HS-27A (cell line): ENCODE results near the gene NCAM1.

Experiments
- DNase-seq: peaks from one replicate; pipeline ENCODE4 v3.0.0-alpha.2; 2012; ENCODE audit warnings: low read depth, missing footprints

Gene NCAM1

DNA sequence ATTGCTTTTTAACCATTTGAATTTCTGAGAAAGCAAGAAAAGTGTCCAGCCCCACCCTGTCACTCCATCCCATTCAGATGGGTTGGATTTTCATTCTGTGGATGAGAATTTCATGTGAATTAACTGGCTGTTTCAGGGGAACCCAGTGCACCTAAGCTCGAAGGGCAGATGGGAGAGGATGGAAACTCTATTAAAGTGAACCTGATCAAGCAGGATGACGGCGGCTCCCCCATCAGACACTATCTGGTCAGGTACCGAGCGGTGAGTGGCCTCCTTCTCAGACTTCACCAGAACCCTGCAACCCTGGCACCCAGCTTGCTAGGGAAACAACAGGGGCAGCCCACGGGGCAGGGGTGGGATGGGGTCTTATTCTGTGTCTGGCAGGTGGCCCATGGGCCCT, 294.5 kb downstream of the NCAM1 start:
- DNase-seq = no peak

DNA sequence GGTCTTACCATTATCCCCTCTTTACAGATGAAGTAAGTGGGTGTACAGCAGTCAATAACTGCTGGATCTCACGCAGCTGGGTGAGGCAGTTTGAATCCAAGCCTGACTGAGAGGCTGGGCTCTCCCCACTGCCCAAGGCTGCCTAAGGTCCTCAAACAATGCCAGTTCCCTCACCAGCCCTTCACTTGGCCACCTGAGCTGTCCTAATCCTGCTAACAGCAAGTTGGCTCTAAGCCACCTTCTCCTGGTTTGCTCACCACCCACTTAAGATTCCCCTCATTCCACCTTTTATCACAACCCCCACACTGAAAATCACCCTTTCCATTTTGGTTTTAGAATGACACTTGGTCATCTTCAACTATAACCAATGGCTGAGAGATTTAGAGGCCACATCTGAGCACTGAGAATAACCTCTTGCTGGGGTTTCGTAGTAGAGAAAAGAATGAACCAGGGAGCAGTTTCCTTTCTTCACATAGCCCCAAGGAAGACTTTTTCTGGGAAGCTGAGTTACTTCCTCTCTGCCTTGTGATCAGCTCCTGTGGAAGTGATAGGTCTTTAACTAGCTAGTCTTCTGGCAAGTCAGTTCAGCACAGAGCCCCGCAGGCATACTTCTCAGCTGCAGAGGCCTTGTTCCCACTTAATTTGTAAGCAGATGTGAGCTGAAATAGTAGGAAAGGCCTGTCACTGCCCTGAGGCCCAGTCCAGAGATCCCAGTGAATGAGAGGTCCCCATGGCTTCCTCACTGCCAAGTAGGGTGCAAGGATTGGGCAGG, 295.4 kb downstream of the NCAM1 start:
- no peak for DNase-seq

DNA sequence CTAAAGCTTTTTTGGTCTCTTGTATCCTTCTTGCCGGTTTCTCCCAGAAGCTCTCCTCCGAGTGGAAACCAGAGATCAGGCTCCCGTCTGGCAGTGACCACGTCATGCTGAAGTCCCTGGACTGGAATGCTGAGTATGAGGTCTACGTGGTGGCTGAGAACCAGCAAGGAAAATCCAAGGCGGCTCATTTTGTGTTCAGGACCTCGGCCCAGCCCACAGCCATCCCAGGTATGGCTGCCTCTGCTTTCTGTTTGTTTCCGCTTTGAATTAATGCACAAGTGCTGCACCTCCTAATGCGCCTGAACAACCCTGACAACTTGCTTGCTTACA, 298.8 kb downstream of the NCAM1 start:
- DNase-seq = no peak

DNA sequence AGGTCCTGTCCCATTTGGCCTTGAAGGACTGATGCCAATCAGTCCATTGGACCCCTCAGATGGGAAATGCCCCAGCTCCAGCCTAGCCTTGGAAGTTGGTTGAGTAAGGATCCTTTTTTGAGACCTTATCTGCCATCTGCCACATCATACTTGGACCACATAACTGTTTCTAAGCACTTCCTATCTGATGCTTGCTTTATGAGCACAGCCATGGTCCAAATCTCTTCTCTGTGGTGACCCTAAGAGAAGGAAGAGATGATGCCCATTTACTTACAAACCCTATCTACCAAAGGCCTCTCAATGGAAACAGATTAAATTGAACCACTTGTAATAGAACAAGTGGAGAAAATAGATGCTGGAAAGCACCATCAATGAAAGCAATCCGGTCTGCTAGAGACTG, 299.3 kb downstream of the NCAM1 start:
- DNase-seq = no peak

GRCh38 chr11:113261709-113262475, 300.7 kb downstream of the NCAM1 start:
- no peak for DNase-seq

GRCh38 chr11:113262594-113262993, 301.4 kb downstream of the NCAM1 start:
- no peak for DNase-seq

DNA sequence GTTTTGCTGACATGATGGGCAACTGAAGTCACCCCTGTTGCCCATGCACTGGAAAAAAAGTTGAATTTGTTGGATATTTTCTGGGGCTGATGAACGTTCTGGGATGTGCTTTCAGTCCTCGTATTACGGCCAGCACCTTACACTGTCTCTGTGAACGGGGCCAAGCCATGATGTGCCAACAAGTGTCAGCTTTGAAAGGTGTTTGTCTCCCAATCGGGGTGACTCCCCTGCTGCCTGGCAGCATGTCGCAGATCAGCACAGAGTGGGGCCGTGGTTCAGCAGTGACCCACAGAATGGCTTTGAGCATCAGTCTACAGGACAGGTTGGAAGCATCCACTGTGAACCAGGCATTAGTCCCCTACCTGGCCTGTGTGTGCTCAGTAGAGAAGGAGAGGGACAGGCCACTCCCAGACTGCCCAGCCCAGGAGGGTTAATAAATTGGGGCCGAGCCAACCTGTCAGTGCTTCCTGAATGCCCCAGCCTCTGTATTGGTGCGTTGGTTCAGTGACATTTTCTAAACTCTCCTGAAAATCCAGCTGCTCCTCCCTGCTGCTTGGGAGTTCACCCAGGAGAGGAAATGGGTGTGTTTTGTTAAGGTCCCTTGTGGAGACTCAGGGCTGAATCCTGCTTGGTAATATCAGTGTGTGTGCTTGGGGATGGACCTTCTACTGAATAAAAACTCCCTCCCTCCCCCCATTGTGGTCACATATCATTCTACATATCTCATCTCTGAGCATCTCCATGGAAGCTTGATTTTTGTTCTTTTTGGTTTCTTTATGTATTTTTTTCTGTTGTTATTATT, 302.4 kb downstream of the NCAM1 start:
- DNase-seq = no peak

DNA sequence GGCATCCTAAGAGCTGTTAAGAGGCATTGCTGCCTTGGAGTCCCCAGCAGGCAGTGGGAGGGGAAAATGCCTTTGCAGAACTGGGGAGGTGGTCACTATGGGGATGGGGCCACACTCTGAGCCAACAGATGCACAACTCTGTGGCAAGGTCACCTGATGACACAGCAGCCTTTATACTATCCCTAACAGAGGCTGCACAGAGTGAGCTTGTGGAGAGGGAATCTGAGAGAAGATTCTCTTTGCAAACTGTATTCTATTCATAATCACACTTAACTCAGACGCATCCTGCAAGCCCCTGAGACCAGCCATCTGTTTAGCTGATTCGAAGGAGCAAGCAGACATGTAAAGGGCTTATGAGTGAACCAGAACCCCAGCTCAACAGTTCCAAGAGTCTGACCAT, 304.1 kb downstream of the NCAM1 start:
- no peak for DNase-seq

- no peak for DNase-seq
Measured at GRCh38 chr11:113267493-113267892, 306.3 kb downstream of the NCAM1 start.

GRCh38 chr11:113269096-113269495, 307.9 kb downstream of the NCAM1 start:
- DNase-seq = no peak

- DNase-seq = no peak
Measured at GRCh38 chr11:113269636-113270035, 308.4 kb downstream of the NCAM1 start.

DNA sequence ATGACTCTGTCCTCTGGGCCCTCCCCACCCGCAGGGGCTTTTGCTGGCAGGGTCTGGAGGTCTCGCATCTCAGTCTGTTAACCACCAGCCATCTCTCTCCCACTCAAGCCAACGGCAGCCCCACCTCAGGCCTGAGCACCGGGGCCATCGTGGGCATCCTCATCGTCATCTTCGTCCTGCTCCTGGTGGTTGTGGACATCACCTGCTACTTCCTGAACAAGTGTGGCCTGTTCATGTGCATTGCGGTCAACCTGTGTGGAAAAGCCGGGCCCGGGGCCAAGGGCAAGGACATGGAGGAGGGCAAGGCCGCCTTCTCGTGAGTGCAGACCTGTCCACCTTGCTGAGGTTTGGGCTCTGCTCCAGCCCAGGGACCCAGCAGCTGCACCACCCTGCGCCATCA, 308.9 kb downstream of the NCAM1 start:
- DNase-seq = no peak

GRCh38 chr11:113271551-113272245, 310.5 kb downstream of the NCAM1 start:
- no peak for DNase-seq

GRCh38 chr11:113272281-113272680, 311.1 kb downstream of the NCAM1 start:
- DNase-seq = no peak

- DNase-seq = no peak
Measured at GRCh38 chr11:113272927-113273615, 311.9 kb downstream of the NCAM1 start.

- no peak for DNase-seq
Measured at GRCh38 chr11:113273720-113274119, 312.5 kb downstream of the NCAM1 start.

GRCh38 chr11:113274713-113275582, 313.7 kb downstream of the NCAM1 start:
- no peak for DNase-seq

GRCh38 chr11:113275602-113276001, 314.4 kb downstream of the NCAM1 start:
- DNase-seq = no peak

- no peak for DNase-seq
Measured at GRCh38 chr11:113276466-113276865, 315.2 kb downstream of the NCAM1 start.

DNA sequence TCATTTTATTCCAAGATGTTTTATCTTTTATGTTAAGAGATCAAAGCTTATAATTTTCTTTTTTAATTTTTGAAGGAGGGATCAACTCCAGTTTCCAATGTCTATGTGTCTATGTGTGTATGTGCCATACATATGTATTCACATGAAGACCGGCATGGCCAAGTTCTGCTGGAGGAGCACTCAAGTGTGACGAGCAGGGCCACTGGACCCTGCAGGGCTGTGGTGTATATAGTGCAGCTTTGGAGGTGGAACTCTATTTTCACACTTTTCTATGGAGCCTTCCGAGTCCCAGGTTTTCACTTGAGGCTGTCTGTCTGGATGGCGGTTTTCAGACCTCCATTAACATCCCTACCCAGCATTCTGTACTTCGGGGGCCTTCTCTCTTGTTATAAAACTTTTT, 316.7 kb downstream of the NCAM1 start:
- DNase-seq = no peak

DNA sequence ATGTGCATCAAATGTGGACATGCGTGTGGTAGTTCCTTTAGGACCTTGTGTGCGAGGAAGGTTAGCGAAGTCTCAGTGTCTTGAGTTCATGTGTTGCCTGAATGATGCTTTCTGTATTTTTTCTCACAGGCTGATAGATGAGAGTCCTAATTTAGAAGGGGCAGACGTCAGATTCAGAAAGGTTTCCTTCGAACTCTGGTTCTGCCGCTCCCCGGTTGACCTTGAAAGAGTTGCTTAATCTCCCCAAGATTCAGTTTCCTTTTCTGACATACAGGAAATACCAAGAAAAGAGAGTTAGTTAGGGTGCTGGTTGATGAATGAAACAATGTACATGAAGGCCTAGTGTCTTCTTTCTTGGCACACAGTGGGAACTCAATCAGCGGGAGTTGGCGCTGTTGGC, 317.3 kb downstream of the NCAM1 start:
- no peak for DNase-seq
